GM13976 (cell line): ENCODE data around the gene ABCG5.

Source experiments
- DNase-seq: peaks from one replicate; pipeline ENCODE4 v3.0.0; 2012; ENCODE audit warnings: low spot score
- CTCF ChIP-seq: IDR thresholded peaks from 2 replicates; pipeline ENCODE4 v1.5.1; 2012; ENCODE audit warnings: borderline replicate concordance, mild to moderate bottlenecking; ENCODE audit not compliant: insufficient read depth; ENCODE audit errors: extremely low read depth, missing control alignments, control extremely low read depth
- in situ Hi-C: fragments of 300-500 bp; cut with MboI; formaldehyde crosslinking; loops from one replicate; pipeline ENCODE4 v1.12.0; 2022; ENCODE audit warnings: low sequenced_read_pairs, mixed read lengths, inconsistent platforms; ENCODE audit not compliant: unreplicated experiment

ABCG5 gene

GRCh38 chr2:43774617-43775016 is 64.0 kb downstream of the ABCG5 start:
- DNase-seq = no peak
- in situ Hi-C loops = no loop called here

GRCh38 chr2:43773876-43774613 is 64.6 kb downstream of the ABCG5 start, which contains the start of gene DYNC2LI1:
TSS of gene DYNC2LI1 (plus strand) at chr2:43774039. CDS start at chr2:43774139, 100 bp downstream.
- DNase-seq = peak; percentile 90
- no peak for TF ChIP-seq CTCF
- in situ Hi-C loops = no loop called here

More at GRCh38 chr2:43774617-43775016, 64.0 kb downstream of the ABCG5 start:
- no peak for TF ChIP-seq CTCF

- DNase-seq = no peak
Measured at GRCh38 chr2:43766006-43766405, 72.6 kb downstream of the ABCG5 start.

DNA sequence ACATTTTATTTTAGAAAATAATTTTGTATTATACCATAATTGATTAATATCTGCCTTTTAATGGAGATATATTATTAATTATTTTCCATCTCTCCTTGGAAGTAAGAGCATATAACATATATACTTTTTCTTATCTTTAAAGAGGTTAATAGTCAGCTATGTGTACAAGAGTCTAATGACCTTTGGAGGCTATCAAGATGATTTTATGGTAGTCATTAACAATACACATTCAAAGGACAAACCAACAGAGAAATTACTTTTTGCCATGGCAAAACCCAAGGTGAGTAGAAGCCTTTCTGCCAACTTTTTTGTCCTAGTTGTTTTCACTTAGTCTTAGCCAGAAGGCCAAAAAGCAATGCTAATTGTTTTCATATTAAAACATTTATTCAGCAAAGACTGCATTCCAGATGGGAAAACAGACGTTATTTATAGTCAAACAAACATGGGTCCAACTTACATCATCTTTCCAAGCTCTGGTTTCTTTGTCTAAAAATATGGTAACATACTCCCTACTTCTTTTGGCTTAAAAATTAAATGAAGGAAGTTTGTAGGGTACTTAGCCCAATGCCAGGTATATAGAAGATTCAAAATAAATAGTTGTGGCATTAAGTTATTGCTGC is 74.4 kb downstream of the ABCG5 start:
- no peak for TF ChIP-seq CTCF
- in situ Hi-C loops = no loop called here
- DNase-seq = no peak

More at GRCh38 chr2:43766006-43766405, 72.6 kb downstream of the ABCG5 start:
- no peak for TF ChIP-seq CTCF
- in situ Hi-C loops = no loop called here

DNA sequence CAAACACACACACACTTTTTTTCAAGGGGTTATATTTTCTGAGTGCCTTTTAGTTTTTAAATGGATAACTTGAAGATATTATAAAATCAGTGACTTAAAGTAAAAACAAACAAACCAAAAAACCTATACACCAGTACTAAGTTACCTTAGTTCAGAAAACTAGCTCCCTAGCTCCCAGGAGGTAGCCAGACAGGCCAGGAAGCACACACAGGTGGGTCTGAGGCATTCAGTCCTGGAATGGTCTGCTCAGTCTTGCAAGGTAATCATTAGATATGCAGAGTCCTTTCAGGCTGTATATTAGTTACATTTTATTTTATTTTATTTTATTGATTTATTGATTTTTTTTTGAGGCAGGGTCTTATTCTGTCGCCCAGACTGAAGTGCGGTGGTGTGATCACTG is 75.5 kb downstream of the ABCG5 start:
- no peak for DNase-seq
- in situ Hi-C loops = no loop called here
- TF ChIP-seq CTCF = no peak
